WI38 (cell line): ENCODE data around the gene SETBP1.

Experiments
- H3K4me3 ChIP-seq: 2 replicates; pipeline ENCODE4 v1.5.1; 2011; ENCODE audit warnings: low read depth, mild to moderate bottlenecking, control low read depth, low read length
- CTCF ChIP-seq: IDR thresholded peaks from 2 replicates; pipeline ENCODE4 v1.5.1; 2012; ENCODE audit warnings: low read depth, mild to moderate bottlenecking, control low read depth, low read length

The SETBP1 gene

GRCh38 chr18:45066886-45067285 is 386.2 kb downstream of the SETBP1 start:
- no peak for TF ChIP-seq CTCF

GRCh38 chr18:45068400-45069094 is 387.9 kb downstream of the SETBP1 start:
- TF ChIP-seq CTCF = no peak
- no peak overlapping the region for H3K4me3 ChIP-seq

More at GRCh38 chr18:45066886-45067285, 386.2 kb downstream of the SETBP1 start:
- no peak overlapping the region for H3K4me3 ChIP-seq

GRCh38 chr18:45069546-45069945 is 388.9 kb downstream of the SETBP1 start:
- no peak for TF ChIP-seq CTCF
- no peak overlapping the region for H3K4me3 ChIP-seq

GRCh38 chr18:45071956-45072355 is 391.3 kb downstream of the SETBP1 start:
- H3K4me3 ChIP-seq = no peak overlapping the region
- TF ChIP-seq CTCF = no peak

GRCh38 chr18:45073556-45073955 is 392.9 kb downstream of the SETBP1 start:
- TF ChIP-seq CTCF = no peak
- H3K4me3 ChIP-seq = no peak overlapping the region

- no peak overlapping the region for H3K4me3 ChIP-seq
- TF ChIP-seq CTCF = no peak
Observed at GRCh38 chr18:45081566-45082181, 401.0 kb downstream of the SETBP1 start.

GRCh38 chr18:45083226-45083855 is 402.7 kb downstream of the SETBP1 start:
- H3K4me3 ChIP-seq = no peak overlapping the region
- TF ChIP-seq CTCF = no peak
